ENCODE data around the gene HIPK3.

The HIPK3 gene

GRCh38 chr11:33309118-33309517 lies 51.9 kb downstream of the HIPK3 start:
- intact Hi-C loops (cut with DNase I; ENCODE audit: low total_unique reads): no loop called here
- Histone ChIP-seq H3K36me3 (no peaks in the 10 kb centered on the region), H3K9me3 (no peaks in the 10 kb centered on the region), H3K4me1 (peaks cover 0 to 68% (median 13%) of the 10 kb centered on the region in 4 donors), H3K27me3 (no peaks in the 10 kb centered on the region), H3K4me3 (no peak overlapping the region), H3K27ac (no peak overlapping the region)
- DNase-seq: no peak
- no peak for TF ChIP-seq CTCF (IDR thresholded peaks at IDR 0.05)

GRCh38 chr11:33310720-33311500 lies 53.7 kb downstream of the HIPK3 start:
- H3K27me3 ChIP-seq: no peaks in the 10 kb centered on the region
- TF ChIP-seq CTCF (IDR thresholded peaks at IDR 0.05): no peak
- peaks cover 0 to 68% (median 15%) of the 10 kb centered on the region in 4 donors for H3K4me1 ChIP-seq
- H3K36me3 ChIP-seq: no peaks in the 10 kb centered on the region
- intact Hi-C loops (cut with DNase I; ENCODE audit: low total_unique reads): no loop called here
- H3K9me3 ChIP-seq: no peaks in the 10 kb centered on the region
- H3K27ac ChIP-seq: no peak overlapping the region
- DNase-seq: no peak
- no peak overlapping the region for H3K4me3 ChIP-seq

GRCh38 chr11:33311680-33312079 lies 54.5 kb downstream of the HIPK3 start:
- Histone ChIP-seq H3K27me3 (no peaks in the 10 kb centered on the region), H3K27ac (no peak overlapping the region), H3K9me3 (no peaks in the 10 kb centered on the region), H3K36me3 (no peaks in the 10 kb centered on the region), H3K4me1 (peaks cover 0 to 72% (median 19%) of the 10 kb centered on the region in 4 donors), H3K4me3 (no peak overlapping the region)
- DNase-seq: no peak
- intact Hi-C loops (cut with DNase I; ENCODE audit: low total_unique reads): no loop called here
- no peak for TF ChIP-seq CTCF (IDR thresholded peaks at IDR 0.05)

GRCh38 chr11:33315822-33316221 lies 58.6 kb downstream of the HIPK3 start:
- H3K27ac ChIP-seq: no peak overlapping the region
- no peaks in the 10 kb centered on the region for H3K9me3 ChIP-seq
- H3K27me3 ChIP-seq: no peaks in the 10 kb centered on the region
- no peak for TF ChIP-seq CTCF (IDR thresholded peaks at IDR 0.05)
- no peak overlapping the region for H3K4me3 ChIP-seq
- no peak for DNase-seq
- no peaks in the 10 kb centered on the region for H3K36me3 ChIP-seq
- intact Hi-C loops (cut with DNase I; ENCODE audit: low total_unique reads): no loop called here
- H3K4me1 ChIP-seq: peaks cover 0 to 77% (median 15%) of the 10 kb centered on the region in 4 donors

- H3K4me1 ChIP-seq: peaks cover 0 to 78% (median 15%) of the 10 kb centered on the region in 4 donors
- intact Hi-C loops (cut with DNase I; ENCODE audit: low total_unique reads): no loop called here
- no peak for TF ChIP-seq CTCF (IDR thresholded peaks at IDR 0.05)
Observed at GRCh38 chr11:33317662-33318061, 60.5 kb downstream of the HIPK3 start.

More at GRCh38 chr11:33317662-33318061, 60.5 kb downstream of the HIPK3 start:
- no peak for DNase-seq
- Histone ChIP-seq H3K36me3 (no peaks in the 10 kb centered on the region), H3K9me3 (no peaks in the 10 kb centered on the region), H3K27me3 (no peaks in the 10 kb centered on the region), H3K27ac (no peak overlapping the region), H3K4me3 (no peak overlapping the region)

All from tibial artery (tissue), 4 donors.